Ovary (tissue), 3 donors: ENCODE results near the gene FSTL5.

Experiments
- POLR2A ChIP-seq: fragments of 450-650 bp; IDR thresholded peaks from one replicate; pipeline ENCODE4 v1.6.1; 2017; ENCODE audit warnings: antibody characterized with exemption, mild to moderate bottlenecking, moderate library complexity
- TF ChIP-seq, protein P1 (sequence below), 3 donors: fragments of 450-650 bp in 2 of 3; fragments of 200-600 bp in 1 of 3; IDR thresholded peaks; one replicate each; pipeline versions ENCODE4 v1.5.1 to v1.8.0; 2016 to 2022; ENCODE audit warnings: antibody characterized with exemption in 3 of 3, mild to moderate bottlenecking in 1 of 3
- donor health status: DM: no; HTN: no; CAD: no.

DNA sequence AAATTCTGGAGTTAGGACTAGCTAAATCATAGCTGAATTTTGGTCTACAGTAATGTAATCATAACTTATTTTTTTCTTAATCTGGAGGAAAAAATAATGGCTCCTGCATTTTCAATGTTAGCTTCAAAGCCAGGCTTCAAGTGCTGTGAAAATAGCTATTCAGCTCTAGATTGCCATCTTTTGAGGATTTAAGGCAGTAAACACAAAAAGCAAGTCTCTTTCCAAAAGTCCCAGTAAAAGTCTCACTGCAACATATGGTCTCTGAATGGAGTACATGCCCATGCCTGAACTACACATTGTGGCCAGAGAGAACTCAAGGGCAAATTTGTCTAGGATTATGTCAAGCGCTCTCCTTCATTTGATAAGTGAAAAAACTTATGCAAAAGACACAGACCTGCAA, 720.9 kb downstream of the FSTL5 start:
- TF ChIP-seq, protein P1, sequence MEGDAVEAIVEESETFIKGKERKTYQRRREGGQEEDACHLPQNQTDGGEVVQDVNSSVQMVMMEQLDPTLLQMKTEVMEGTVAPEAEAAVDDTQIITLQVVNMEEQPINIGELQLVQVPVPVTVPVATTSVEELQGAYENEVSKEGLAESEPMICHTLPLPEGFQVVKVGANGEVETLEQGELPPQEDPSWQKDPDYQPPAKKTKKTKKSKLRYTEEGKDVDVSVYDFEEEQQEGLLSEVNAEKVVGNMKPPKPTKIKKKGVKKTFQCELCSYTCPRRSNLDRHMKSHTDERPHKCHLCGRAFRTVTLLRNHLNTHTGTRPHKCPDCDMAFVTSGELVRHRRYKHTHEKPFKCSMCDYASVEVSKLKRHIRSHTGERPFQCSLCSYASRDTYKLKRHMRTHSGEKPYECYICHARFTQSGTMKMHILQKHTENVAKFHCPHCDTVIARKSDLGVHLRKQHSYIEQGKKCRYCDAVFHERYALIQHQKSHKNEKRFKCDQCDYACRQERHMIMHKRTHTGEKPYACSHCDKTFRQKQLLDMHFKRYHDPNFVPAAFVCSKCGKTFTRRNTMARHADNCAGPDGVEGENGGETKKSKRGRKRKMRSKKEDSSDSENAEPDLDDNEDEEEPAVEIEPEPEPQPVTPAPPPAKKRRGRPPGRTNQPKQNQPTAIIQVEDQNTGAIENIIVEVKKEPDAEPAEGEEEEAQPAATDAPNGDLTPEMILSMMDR (IDR thresholded peaks at IDR 0.05) = no peak
- TF ChIP-seq POLR2A = no peak
